GM12865 (cell line): ENCODE measurements around the gene PID1.

Experiments used
- DNase-seq: peaks from one replicate; pipeline ENCODE4 v3.0.0; 2010; ENCODE audit warnings: low read depth
- H3K4me3 ChIP-seq: 2 replicates; pipeline ENCODE4 v1.5.1; 2011; ENCODE audit warnings: mild to moderate bottlenecking, low read depth, low read length, control low read depth
- CTCF ChIP-seq: IDR thresholded peaks from 2 replicates; pipeline ENCODE4 v1.5.1; 2011; ENCODE audit warnings: low read length, control low read depth, low read depth, inconsistent platforms; ENCODE audit not compliant: insufficient read depth; ENCODE audit errors: missing control alignments

PID1 gene

DNA sequence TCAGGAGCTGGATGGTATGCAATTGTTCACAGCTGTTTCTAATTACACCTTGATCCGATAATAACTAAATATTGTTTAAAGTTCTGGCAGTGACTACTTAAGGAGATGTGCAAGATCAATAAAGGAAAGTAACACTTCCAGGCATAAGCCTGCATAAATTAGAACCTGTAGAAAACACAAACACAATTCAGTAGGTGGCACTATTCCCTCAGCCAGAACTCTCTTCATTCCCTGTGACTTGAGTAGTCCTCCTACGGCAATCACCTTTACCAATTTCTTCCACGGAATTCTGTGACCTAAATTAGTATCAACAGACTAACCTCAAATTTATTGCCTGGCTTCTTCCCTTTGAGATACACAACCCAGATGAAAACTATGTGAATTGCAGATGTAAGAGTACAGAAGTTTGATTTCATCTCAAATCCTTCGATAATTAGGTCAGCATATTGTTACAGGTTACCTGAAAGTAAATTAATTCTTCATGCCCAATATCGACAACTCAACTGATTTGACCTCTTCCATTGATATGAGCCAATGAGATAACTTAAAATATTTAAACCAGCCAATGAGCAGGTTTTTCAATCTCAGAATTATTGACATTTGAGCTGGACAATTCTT lies 137.8 kb downstream of the PID1 start:
- peak; percentile 13 for DNase-seq
- no peak overlapping the region for H3K4me3 ChIP-seq
- TF ChIP-seq CTCF, result peak; percentile 29

DNA sequence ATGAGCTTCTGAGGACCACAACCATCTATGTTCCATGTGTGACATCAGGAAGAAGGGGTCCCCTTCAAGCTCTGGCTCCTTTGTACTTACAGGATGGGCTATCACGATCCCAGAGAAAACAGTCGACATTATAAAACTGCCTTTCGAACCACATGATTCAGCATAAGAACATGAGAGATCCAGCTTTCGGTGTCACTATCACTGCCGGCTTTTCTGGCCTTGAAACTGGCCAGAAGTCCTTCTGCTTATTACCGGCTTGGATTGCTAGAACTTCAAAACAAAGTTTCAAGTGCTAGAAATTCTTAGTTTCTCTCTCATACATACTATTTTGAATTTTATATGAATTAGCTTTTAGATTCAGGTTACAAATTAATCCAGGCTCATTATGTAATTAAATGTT lies 138.9 kb downstream of the PID1 start:
- no peak overlapping the region for H3K4me3 ChIP-seq
- no peak for DNase-seq
- TF ChIP-seq CTCF, result no peak

DNA sequence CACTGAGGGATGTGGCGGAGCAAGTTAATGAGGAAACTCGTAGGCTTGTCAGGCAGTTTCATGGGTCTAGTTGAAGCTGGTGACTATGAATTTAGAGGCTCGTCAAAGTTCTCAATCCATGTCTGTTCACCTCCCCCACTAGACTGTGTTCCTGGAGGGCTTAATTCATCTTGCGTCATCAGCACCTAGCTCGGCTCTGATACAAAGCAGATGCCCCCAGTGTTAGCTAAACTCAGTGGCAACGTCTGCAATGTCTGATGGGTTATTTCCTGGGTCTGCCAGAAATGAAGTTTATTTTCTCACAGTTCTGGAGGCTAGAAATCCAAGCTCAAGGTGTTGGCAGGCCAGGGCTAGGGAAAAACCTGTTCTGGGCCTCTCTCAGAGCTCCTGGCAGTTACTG lies 140.6 kb downstream of the PID1 start:
- TF ChIP-seq CTCF, result no peak
- DNase-seq, result no peak
- no peak overlapping the region for H3K4me3 ChIP-seq

DNA sequence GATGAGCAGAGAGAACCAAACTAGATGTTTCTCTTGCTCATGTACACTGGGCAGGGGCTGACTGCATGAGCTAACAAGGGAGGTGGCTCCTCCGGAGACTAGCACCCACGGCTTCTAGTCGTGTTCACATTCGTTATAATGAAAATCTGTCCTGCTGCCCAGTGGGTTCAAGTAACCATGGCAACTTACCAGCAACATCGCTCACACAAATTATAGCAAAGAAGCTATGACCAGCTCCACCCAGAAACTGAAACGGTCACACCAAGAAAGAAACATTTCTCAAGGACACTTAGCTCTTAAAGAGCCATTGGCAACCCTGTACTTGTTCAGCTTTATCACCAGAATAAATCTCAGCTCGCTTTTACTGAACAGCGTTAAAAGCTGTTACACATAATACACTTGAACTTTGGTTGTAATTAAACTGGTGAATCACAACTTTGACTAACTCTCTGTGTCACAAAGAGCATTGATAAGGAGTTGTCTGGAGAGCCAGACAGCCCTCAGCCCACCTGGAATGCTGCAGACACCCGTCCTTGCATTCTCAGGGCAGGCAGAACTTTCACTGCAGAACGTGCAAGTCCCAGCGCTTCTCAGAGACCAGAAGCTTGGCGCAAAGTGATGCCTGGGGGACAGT lies 141.2 kb downstream of the PID1 start:
- H3K4me3 ChIP-seq, result no peak overlapping the region
- no peak for DNase-seq
- TF ChIP-seq CTCF, result no peak

- H3K4me3 ChIP-seq, result no peak overlapping the region
- no peak for TF ChIP-seq CTCF
- no peak for DNase-seq
These were observed 143.6 kb downstream of the PID1 start for GRCh38 chr2:229127471-229127870.

GRCh38 chr2:229126066-229126465 lies 145.0 kb downstream of the PID1 start:
- TF ChIP-seq CTCF, result no peak
- H3K4me3 ChIP-seq, result no peak overlapping the region
- DNase-seq, result no peak

- TF ChIP-seq CTCF, result no peak
- DNase-seq, result no peak
- no peak overlapping the region for H3K4me3 ChIP-seq
These were observed 147.0 kb downstream of the PID1 start for GRCh38 chr2:229124136-229124535.
